ENCODE measurements around the gene ACAP3.

ACAP3 gene

DNA sequence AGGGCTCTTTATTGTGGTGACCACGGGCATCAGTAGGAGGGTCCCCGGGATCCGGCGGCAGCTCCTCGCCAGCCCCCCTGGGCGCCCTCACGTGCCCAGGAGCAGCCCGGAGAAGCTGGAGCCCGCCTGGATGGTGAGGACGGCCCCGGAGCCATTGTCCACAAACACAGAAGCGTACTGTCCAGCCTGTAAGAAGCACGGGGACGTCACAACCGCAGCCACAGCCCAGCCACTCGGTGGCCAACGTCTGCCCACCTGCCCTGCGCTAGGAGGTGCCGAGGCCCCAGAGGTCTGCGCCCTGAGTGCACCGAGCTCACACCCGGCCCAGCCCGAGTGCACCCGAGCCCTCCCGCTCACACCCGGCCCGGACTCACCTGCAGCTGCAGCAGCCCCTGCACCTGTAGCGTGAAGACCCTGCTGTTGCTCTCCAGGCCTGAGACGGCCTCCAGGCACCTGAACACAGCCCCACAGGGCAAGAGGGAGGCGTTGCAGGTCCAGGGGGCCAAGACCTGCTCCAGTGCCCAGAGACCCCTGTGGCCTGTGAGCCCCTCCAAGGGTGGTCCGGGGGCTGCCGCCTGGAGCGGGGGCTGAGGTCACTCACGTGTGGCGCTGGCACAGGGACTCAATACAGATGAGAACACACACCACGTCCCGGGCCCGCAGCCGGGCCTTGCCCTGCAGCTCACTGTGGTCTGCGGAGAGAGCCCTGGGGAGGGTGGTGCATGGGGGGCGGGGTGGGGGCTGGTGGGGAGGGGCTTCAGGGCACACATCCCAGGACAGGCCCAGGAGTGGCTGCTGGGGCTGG, 65.1 kb downstream of the ACAP3 start:
- H3K4me3 ChIP-seq (ENCODE audit: low read depth, low read length) = no peak overlapping the region
- no peak for DNase-seq (ENCODE audit: low read depth)
- TF ChIP-seq CTCF (conservative IDR thresholded peaks at IDR 0.05; ENCODE audit: low read depth, low read length) = no peak

Data from choroid plexus epithelial cell (primary cell).